WI38 (cell line): ENCODE data around the gene LRP1-AS.

Experiments used
- H3K4me3 ChIP-seq: 2 replicates; pipeline ENCODE4 v1.5.1; 2011; ENCODE audit warnings: low read depth, mild to moderate bottlenecking, control low read depth, low read length
- CTCF ChIP-seq: IDR thresholded peaks from 2 replicates; pipeline ENCODE4 v1.5.1; 2012; ENCODE audit warnings: low read depth, mild to moderate bottlenecking, control low read depth, low read length

Gene LRP1-AS

GRCh38 chr12:57168058-57168457 is 20.6 kb upstream of the LRP1-AS start:
- no peak overlapping the region for H3K4me3 ChIP-seq
- no peak for TF ChIP-seq CTCF

- TF ChIP-seq CTCF, result no peak
- H3K4me3 ChIP-seq, result no peak overlapping the region
Observed at GRCh38 chr12:57166971-57167371, 19.6 kb upstream of the LRP1-AS start.

GRCh38 chr12:57165741-57166140 is 18.3 kb upstream of the LRP1-AS start:
- no peak for TF ChIP-seq CTCF
- H3K4me3 ChIP-seq, result no peak overlapping the region

- TF ChIP-seq CTCF, result no peak
Observed at GRCh38 chr12:57164966-57165625, 17.7 kb upstream of the LRP1-AS start.

GRCh38 chr12:57164454-57164853 is 17.0 kb upstream of the LRP1-AS start:
- no peak overlapping the region for H3K4me3 ChIP-seq
- no peak for TF ChIP-seq CTCF

More at GRCh38 chr12:57164966-57165625, 17.7 kb upstream of the LRP1-AS start:
- no peak overlapping the region for H3K4me3 ChIP-seq

- no peak for TF ChIP-seq CTCF
- no peak overlapping the region for H3K4me3 ChIP-seq
Observed at GRCh38 chr12:57162553-57163125, 15.2 kb upstream of the LRP1-AS start.

GRCh38 chr12:57161491-57161890 is 14.1 kb upstream of the LRP1-AS start:
- no peak overlapping the region for H3K4me3 ChIP-seq
- no peak for TF ChIP-seq CTCF
